Aorta (tissue), 5 donors: Measurements from ENCODE around the gene MTRR. TPM values are rescaled to one million over a fixed set of nuclear protein-coding genes. Genes with fewer than 3 reads are reported as not detected.
"Not testable (repeated sequence)": the region's sequence is repeated elsewhere in the genome, so short reads cannot be mapped to it uniquely, and the experiment has no call there.

Experiments
- ATAC-seq: fragments of 200-7000 bp; cut with Tn5 transposase; one replicate; pipeline ENCODE4 v1.9.1; 2022; ENCODE audit warnings: moderate library complexity; ENCODE audit not compliant: low FRiP score
- DNase-seq, 2 donors: peaks; one replicate each; pipeline ENCODE4 v3.0.0-alpha.2; 2020
- H3K27ac ChIP-seq, 2 donors: one replicate each; pipeline ENCODE4 v1.5.1; 2013; ENCODE audit warnings: low read length in 2 of 2, mild to moderate bottlenecking in 2 of 2, moderate library complexity in 2 of 2, control low read depth in 1 of 2, inconsistent platforms in 1 of 2, low read depth in 1 of 2
- H3K27me3 ChIP-seq, 2 donors: one replicate each; pipeline ENCODE4 v1.6.1; 2013; ENCODE audit warnings: control low read depth in 1 of 2, low read length in 1 of 2, mild to moderate bottlenecking in 1 of 2, moderate library complexity in 1 of 2; ENCODE audit not compliant: insufficient read depth in 2 of 2, control insufficient read depth in 1 of 2
- H3K36me3 ChIP-seq, 2 donors: one replicate each; pipeline ENCODE4 v1.6.1; 2013; ENCODE audit warnings: control low read depth in 1 of 2, low read length in 1 of 2, mild to moderate bottlenecking in 1 of 2; ENCODE audit not compliant: insufficient read depth in 2 of 2, control insufficient read depth in 1 of 2
- H3K4me1 ChIP-seq, 2 donors: one replicate each; pipeline ENCODE4 v1.6.1; 2013; ENCODE audit warnings: low read length in 2 of 2, control low read depth in 1 of 2, mild to moderate bottlenecking in 1 of 2, moderate library complexity in 1 of 2; ENCODE audit not compliant: insufficient read depth in 2 of 2, control insufficient read depth in 1 of 2
- H3K4me3 ChIP-seq, 2 donors: one replicate each; pipeline ENCODE4 v1.5.1; 2013; ENCODE audit warnings: low read length in 2 of 2, control low read depth in 1 of 2, mild to moderate bottlenecking in 1 of 2
- H3K9me3 ChIP-seq: one replicate; pipeline ENCODE4 v1.6.1; 2013; ENCODE audit warnings: mild to moderate bottlenecking, low read length; ENCODE audit not compliant: control insufficient read depth
- WGBS, 2 donors: extraction: QIAGEN DNeasy Blood & Tissue Kit; methylation state at CpG; one replicate each; pipeline ENCODE4 v1.1.7; 2013; 5-methylcytosine and 5-hydroxymethylcytosine counted together
- intact Hi-C, 2 donors: fragments of 100-400 bp; cut with DNase I; formaldehyde crosslinking; loops; one replicate each; pipeline versions ENCODE4 v1.14.2 to v1.15.0; 2022
- polyA plus RNA-seq, 2 donors: library from polyadenylated mRNA; stranded (reverse); fragments of 200-250 nt; gene quantifications; one replicate each; pipeline ENCODE4 v1.2.3, GENCODE V29; 2013
- total RNA-seq, 2 donors: library from RNA; stranded (reverse); fragmentation: NEBNext Ultra II Directional; extraction: Animal tissue kit (Norgen Biotek cat#: 25700); gene quantifications; one replicate each; pipeline ENCODE4 v1.2.1, GENCODE V29; 2021
- donor health status: healthy with polysubstance abuse.
- donor health status: Bipolar disorder and iron deficiency.
- donor health status: DM: no; HTN: no; CAD: no.
- donor health status: DM: no; HTN: no; CAD: no.
- donor health status: DM: yes; HTN: yes; CAD: no.

Gene MTRR
- total and polyA plus RNA-seq, 4 donors: 16.2 to 45.5 (median 29.4) TPM

DNA sequence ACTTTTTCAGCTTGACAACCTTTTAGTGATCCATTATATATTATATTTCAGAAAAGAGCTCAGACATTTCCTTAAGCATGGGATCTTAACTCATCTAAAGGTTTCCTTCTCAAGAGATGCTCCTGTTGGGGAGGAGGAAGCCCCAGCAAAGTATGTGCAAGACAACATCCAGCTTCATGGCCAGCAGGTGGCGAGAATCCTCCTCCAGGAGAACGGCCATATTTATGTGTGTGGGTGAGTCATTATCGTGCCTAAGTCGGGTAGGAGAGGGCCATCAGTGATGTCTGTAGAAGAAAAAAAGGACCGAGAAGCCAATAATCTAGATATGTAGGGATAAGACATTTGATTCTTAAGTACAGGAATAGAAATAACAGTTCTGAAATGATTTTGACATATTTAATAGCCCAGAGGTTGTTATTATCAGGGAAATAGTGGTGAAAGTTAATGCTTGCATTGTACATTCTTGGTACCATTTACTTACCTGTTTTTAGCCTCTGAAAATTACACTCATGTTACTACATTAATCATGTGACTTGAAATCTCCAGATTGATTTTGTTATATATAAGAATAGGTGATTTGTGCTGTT lies 28.2 kb downstream of the MTRR start:
- ATAC-seq: no peak
- 65 to 67% methylated on average over 5 of the region's 5 CpGs for WGBS, 2 donors
- DNase-seq: no peak
- Histone ChIP-seq H3K36me3 (peaks cover 9 to 10% of the 10 kb centered on the region in 2 donors), H3K4me3 (no peak overlapping the region), H3K4me1 (no peaks in the 10 kb centered on the region), H3K9me3 (no peaks in the 10 kb centered on the region), H3K27ac (no peak overlapping the region), H3K27me3 (no peaks in the 10 kb centered on the region)
- intact Hi-C loops: no loop called here

DNA sequence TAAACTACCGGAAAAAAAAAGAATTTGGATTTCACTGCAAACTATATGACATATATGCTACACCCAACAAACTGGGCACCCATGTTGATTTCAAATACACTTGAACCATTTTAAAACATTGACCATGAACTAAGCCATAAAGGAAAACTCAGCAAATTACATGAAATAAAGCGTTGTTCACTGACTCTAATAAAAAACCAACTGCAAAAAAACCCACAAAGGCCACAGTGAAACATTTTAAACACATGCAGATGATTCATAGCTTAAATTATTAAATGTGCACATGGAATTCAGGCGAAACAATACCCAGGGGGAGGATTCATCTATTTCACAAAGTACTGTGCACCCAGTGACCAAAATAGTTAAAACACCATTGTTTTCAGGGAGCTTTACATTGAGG lies 33.3 kb downstream of the MTRR start:
- no peaks in the 10 kb centered on the region for H3K9me3 ChIP-seq
- peaks cover 0 to 3% of the 10 kb centered on the region in 2 donors for H3K4me1 ChIP-seq
- H3K27ac ChIP-seq: no peak overlapping the region
- no peak for DNase-seq
- intact Hi-C loops: no loop called here
- 83 to 88% methylated on average over 3 of the region's 3 CpGs for WGBS, 2 donors
- peaks cover 2 to 13% of the 10 kb centered on the region in 2 donors for H3K36me3 ChIP-seq
- no peak for ATAC-seq
- H3K4me3 ChIP-seq: no peak overlapping the region
- no peaks in the 10 kb centered on the region for H3K27me3 ChIP-seq

DNA sequence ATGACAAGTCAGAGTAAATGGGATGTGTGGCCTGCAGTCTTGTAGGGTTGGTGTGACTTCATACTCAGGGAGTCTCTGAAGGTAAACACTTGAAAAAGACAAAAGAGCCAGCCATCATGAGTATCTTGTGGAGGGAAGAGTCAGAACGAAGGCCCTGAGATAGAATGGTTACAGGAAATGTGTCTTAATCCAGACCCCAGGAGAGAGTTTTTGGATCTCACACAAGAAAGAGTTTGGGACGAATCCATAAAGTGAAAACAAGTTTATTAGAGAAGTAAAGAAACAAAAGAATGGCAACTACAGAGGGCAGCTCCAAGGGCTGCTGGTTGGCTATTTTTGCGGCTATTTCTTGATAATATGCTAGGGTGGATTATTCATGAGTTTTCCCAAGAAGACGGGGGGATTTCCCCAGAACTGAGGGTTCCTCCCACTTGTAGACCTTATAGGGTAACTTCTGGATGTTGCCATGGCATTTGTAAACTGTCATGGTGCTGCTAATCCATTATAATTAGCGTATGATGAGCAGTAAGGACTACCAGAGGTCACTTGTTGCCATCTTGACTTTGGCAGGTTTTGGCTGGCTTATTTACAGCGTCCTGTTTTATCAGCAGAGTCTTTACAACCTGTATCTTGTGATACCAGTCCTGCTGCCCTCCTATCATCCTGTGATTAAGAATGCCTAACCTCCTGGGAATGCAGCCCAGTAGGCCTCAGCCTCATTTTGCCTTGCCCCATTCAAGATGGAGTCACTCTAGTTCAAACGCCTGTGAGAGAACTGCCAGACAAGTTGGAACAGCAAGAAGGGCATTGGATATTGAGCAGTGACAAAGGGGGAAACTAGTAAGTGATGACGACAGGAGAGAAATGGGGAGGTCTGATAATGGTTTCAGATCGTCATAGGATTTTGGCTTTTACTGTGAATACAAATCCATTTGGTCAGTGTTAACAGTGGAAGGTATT lies 34.0 kb downstream of the MTRR start:
- Histone ChIP-seq H3K36me3 (peaks cover 2 to 13% of the 10 kb centered on the region in 2 donors), H3K9me3 (no peaks in the 10 kb centered on the region), H3K4me3 (no peak overlapping the region), H3K27ac (no peak overlapping the region), H3K4me1 (peaks cover 0 to 3% of the 10 kb centered on the region in 2 donors), H3K27me3 (no peaks in the 10 kb centered on the region)
- ATAC-seq (no peak), DNase-seq (no peak)
- intact Hi-C loops: no loop called here
- 93% methylated on average over 9 of the region's 9 CpGs for WGBS, 2 donors

DNA sequence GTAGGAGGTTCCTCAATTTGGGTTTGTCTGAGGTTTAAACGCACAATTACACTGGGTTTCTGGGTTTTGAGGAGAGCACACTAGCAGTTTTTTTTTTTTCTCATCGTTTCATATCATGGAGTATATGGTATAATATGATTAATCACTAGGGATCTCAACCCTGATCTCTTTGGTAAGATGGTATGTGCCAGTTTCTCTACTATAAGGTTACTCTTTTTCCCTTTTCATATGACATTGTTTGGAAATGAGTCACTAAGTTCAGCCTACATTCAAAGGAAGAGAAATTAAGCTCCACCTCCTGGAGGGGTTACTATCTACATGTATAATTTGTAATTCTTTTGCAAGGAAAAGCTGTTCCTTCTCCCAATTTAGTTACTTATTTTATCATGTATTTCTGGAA lies 35.2 kb downstream of the MTRR start:
- 88 to 95% methylated on average over 2 of the region's 2 CpGs for WGBS, 2 donors
- H3K27ac ChIP-seq: no peak overlapping the region
- intact Hi-C loops: no loop called here
- H3K27me3 ChIP-seq: no peaks in the 10 kb centered on the region
- peaks cover 6 to 17% of the 10 kb centered on the region in 2 donors for H3K36me3 ChIP-seq
- peaks cover 3% of the 10 kb centered on the region for H3K9me3 ChIP-seq
- DNase-seq (no peak), ATAC-seq (no peak)
- H3K4me3 ChIP-seq: no peak overlapping the region
- peaks cover 0 to 3% of the 10 kb centered on the region in 2 donors for H3K4me1 ChIP-seq

DNA sequence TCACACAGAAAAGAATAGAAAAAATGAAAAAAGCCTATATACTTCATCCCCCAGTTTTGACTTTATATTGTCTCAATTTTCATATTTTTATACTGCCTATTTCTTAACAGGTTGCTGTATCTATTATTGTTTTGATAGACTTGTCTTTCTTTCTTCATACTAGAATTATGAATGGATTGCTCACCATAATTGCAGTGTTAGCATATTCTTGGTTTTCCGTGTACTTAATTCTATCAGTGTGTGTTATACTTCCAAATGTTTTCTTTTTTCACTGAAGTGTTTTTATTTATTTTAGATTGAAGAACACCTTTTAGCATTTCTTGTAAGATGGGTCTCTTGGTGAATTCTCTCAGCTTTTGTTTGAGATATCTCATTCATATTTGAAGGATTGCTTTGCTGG lies 38.7 kb downstream of the MTRR start:
- Histone ChIP-seq H3K4me3 (no peak overlapping the region), H3K27me3 (no peaks in the 10 kb centered on the region), H3K9me3 (peaks cover 5% of the 10 kb centered on the region), H3K36me3 (peaks cover 4 to 7% of the 10 kb centered on the region in 2 donors), H3K27ac (no peak overlapping the region), H3K4me1 (peaks cover 0 to 3% of the 10 kb centered on the region in 2 donors)
- ATAC-seq (no peak), DNase-seq (no peak)
- WGBS, 2 donors: 100% methylated on average over 1 of the region's 1 CpG
- intact Hi-C loops: no loop called here

DNA sequence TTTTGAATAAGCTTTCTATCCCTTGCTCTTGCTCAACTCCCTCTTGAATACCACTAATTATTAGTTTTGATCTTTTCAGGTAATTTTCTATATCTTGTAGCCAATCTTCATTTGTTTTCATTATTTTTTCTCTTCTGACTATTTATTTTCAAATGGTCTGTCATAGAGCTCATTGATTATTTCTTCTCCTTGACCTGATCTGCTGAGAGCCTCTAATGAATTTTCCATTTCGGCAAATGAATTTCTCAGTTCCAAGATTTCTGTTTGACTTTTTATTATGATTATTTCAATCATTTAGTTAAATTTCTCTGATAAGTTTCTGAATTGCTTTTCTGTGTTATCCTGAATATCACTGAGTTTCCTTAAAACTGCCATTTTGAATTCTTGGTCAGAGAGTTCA lies 39.4 kb downstream of the MTRR start:
- DNase-seq: no peak

DNA sequence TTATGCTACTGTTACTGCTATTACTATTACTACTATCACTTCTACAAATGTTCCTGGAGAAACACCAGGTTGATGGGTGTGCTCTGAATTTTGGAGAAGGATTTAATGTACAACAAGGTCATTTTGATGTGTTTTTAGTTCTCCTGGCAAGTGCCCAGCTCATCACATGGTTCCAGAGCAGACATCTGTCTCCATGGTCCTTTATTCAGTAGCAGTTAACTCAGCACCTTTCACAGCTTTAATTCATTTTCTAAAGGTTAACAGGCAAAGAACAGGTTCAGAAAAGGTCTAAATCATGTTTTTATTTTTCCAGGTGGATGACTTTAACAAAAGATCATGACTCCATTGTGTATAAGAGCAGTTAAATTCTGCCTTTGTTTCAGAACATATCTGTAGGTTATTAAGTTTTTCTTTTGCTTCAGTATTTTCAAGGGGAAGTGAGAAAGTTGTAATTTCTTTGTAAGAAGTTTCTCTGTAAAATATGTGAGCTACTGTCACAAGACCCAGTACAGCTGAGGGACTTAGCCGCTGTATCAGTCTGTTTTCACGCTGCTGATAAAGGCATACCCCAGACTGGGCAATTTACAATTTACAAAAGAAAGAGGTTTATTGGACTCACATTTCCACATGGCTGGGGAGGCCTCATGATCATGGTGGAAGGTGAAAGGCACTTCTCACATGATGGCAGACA lies 41.9 kb downstream of the MTRR start:
- no peak for ATAC-seq
- no peaks in the 10 kb centered on the region for H3K4me1 ChIP-seq
- intact Hi-C loops: no loop called here
- no peak for DNase-seq
- H3K9me3 ChIP-seq: peaks cover 7% of the 10 kb centered on the region
- peaks cover 4 to 5% of the 10 kb centered on the region in 2 donors for H3K36me3 ChIP-seq
- WGBS, 2 donors: 88 to 97% methylated on average over 2 of the region's 2 CpGs
- H3K27me3 ChIP-seq: no peaks in the 10 kb centered on the region
- no peak overlapping the region for H3K4me3 ChIP-seq
- no peak overlapping the region for H3K27ac ChIP-seq

More for the DNA sequence above, 39.4 kb downstream of the MTRR start:
- intact Hi-C loops: no loop called here
- no peak overlapping the region for H3K27ac ChIP-seq
- 97 to 100% methylated on average over 1 of the region's 1 CpG for WGBS, 2 donors
- H3K27me3 ChIP-seq: no peaks in the 10 kb centered on the region
- no peak overlapping the region for H3K4me3 ChIP-seq
- H3K4me1 ChIP-seq: peaks cover 0 to 3% of the 10 kb centered on the region in 2 donors
- ATAC-seq: no peak
- peaks cover 4 to 5% of the 10 kb centered on the region in 2 donors for H3K36me3 ChIP-seq
- peaks cover 5% of the 10 kb centered on the region for H3K9me3 ChIP-seq

DNA sequence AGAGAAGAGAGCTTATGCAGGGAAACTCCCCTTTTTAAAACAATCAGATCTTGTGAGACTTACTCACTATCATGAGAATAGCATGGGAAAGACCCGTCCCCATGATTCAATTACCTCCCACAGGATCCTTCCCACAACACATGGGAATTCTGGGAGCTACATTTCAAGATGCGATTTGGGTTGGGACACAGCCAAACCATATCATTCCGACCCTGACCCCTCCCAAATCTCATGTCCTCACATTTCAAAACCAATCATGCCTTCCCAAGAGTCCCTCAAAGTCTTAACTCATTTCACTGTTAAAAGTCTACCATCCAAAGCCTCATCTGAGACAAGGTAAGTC lies 42.5 kb downstream of the MTRR start:
- H3K4me3 ChIP-seq, intact Hi-C loops, H3K27ac ChIP-seq, ATAC-seq, H3K4me1 ChIP-seq, H3K27me3 ChIP-seq, DNase-seq, H3K9me3 ChIP-seq, H3K36me3 ChIP-seq: not testable (repeated sequence)
- WGBS, 2 donors: 76 to 85% methylated on average over 3 of the region's 3 CpGs
